Measurements from ENCODE around the gene CWC25. TPM values are rescaled to one million over a fixed set of nuclear protein-coding genes. Genes with fewer than 3 reads are reported as not detected.
A peak's percentile ranks its signal among the peaks of the same experiment; 100 is the strongest.

CWC25 gene
- total RNA-seq, 1 donor from 2014 or later: 12.4 TPM

DNA sequence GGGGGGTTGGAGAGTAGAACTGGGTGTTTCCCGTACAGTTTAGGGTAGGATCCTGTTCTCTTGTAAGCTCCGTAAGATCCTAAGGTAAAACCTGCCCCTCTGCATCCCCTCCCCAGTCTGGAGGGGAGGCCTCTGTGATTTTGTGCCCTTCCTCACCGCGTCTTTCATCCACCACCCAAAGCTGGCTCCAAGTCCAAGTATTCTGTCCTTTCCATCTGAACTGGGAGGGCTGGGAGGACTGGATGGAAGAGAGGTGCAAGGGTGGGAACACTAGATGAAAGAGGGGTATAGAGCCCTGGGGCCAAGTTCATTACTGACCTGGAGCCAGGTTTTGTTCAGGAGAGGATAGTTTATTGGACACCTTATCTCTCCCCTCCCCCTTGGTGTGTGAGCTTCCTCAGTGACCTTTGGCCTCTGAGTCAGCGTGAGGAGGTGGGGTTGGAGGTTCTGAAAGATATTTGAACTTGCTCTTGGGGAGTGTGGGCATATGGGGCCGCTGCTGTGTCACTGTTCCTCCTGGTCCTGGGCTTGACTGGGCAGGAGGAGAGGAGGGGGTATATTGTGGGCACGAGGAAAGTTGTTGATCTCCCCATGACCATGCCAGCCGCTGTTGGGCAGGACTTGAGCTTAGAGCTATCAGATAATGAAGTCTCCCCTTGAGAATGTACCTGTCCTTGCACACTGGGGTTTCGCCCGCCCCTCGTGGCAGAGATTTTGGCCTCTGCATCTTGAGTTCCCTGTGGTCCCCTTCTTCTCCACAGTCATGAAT lies 46.3 kb upstream of the CWC25 start:
- peaks cover 64% of the 10 kb centered on the region for H3K79me2 ChIP-seq (ENCODE audit: insufficient read depth, low read length)
- no peak overlapping the region for H2AFZ ChIP-seq (ENCODE audit: low read depth, low read length)

DNA sequence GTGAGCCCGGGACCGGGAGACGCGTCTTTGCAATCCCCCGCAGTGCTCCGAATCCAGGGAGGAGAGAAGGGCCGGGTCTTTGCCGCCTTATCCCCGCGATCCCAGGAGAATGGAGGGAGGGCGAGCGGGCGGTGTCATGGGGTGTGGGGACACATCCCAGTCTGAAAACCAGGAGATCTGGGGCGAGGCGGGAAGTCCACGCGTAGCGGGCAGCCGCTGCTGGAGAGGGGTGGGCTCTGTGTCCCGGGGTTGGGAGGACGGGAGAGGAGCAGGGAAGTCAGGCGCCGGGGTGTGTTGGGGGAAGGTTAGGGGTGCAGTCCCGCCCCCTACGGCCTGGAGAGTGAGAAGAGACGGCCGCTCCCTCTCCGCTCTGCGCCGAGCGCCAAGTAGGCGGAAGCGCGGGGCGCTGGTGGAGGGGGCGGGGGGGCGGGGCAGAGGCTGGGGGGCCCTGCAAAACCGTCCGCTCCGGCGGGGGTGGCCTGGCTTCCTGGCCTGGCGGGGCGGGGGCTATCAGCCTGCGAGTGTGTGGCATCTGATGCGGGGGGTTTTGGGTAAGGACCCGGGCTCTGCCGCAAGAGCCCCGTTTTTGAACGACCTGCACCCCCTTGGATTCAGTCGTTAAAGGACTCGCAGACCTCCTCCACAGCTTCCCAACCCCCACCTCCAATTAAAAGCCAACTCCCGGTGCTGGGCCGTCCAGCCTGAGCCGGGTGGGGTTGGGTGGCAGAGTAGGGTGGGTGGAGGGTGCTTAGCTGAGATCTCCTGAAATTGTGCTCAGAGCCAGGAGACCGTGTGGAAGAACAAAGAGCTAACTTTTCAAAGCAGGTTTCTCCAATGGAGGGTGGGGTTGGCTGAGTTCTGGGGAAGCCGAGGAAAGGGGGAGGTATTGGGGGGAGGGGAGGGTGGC lies 45.4 kb upstream of the CWC25 start:
- H4K20me1 ChIP-seq (ENCODE audit: insufficient read depth, low read length): peaks cover 49% of the 10 kb centered on the region
- Mint-ChIP-seq H3K27ac (ENCODE audit: unreplicated experiment) (peak overlapping the region; percentile 94), H3K4me3 (ENCODE audit: unreplicated experiment) (peak overlapping the region; percentile 97), H3K9me3 (ENCODE audit: unreplicated experiment) (no peaks in the 10 kb centered on the region), H3K4me1 (ENCODE audit: low read depth, unreplicated experiment) (peaks cover 30% of the 10 kb centered on the region), H3K27me3 (ENCODE audit: low read depth, unreplicated experiment) (no peaks in the 10 kb centered on the region), H3K36me3 (ENCODE audit: low read depth, unreplicated experiment) (peaks cover 9% of the 10 kb centered on the region)
- peaks cover 4% of the 10 kb centered on the region for H3K36me3 ChIP-seq (ENCODE audit: insufficient read depth, low read length)
- no peaks in the 10 kb centered on the region for H3K9me3 ChIP-seq (ENCODE audit: insufficient read depth, low read depth, low read length)
- TF ChIP-seq, protein P1, sequence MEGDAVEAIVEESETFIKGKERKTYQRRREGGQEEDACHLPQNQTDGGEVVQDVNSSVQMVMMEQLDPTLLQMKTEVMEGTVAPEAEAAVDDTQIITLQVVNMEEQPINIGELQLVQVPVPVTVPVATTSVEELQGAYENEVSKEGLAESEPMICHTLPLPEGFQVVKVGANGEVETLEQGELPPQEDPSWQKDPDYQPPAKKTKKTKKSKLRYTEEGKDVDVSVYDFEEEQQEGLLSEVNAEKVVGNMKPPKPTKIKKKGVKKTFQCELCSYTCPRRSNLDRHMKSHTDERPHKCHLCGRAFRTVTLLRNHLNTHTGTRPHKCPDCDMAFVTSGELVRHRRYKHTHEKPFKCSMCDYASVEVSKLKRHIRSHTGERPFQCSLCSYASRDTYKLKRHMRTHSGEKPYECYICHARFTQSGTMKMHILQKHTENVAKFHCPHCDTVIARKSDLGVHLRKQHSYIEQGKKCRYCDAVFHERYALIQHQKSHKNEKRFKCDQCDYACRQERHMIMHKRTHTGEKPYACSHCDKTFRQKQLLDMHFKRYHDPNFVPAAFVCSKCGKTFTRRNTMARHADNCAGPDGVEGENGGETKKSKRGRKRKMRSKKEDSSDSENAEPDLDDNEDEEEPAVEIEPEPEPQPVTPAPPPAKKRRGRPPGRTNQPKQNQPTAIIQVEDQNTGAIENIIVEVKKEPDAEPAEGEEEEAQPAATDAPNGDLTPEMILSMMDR (IDR thresholded peaks at IDR 0.05; ENCODE audit: insufficient read depth, low read depth, low read length): no peak
- TF ChIP-seq EZH2 (IDR thresholded peaks at IDR 0.05; ENCODE audit: insufficient read depth, low read length): no peak
- peak overlapping the region; percentile 12 for H2AFZ ChIP-seq (ENCODE audit: low read depth, low read length)
- H3K27ac ChIP-seq (ENCODE audit: low read depth, low read length): peak overlapping the region; percentile 79
- peaks cover 54% of the 10 kb centered on the region for H3K4me1 ChIP-seq (ENCODE audit: insufficient read depth, low read length)
- no peak for FAIRE-seq
- H3K4me3 ChIP-seq (ENCODE audit: insufficient read depth, low read depth, low read length): peak overlapping the region; percentile 88
- no peak for DNase-seq (ENCODE audit: low read depth)
- peaks cover 56% of the 10 kb centered on the region for H3K79me2 ChIP-seq (ENCODE audit: insufficient read depth, low read length)
- peak overlapping the region; percentile 95 for H3K9ac ChIP-seq (ENCODE audit: low read length)
- peak overlapping the region; percentile 87 for H3K4me2 ChIP-seq (ENCODE audit: low read length)
- H3K27me3 ChIP-seq (ENCODE audit: insufficient read depth, low read length): no peaks in the 10 kb centered on the region

More for the DNA sequence above, 46.3 kb upstream of the CWC25 start:
- H3K27me3 Mint-ChIP-seq (ENCODE audit: low read depth, unreplicated experiment): no peaks in the 10 kb centered on the region
- H3K9ac ChIP-seq (ENCODE audit: low read length): peak overlapping the region; percentile 95
- H4K20me1 ChIP-seq (ENCODE audit: insufficient read depth, low read length): peaks cover 56% of the 10 kb centered on the region
- peak overlapping the region; percentile 88 for H3K4me3 ChIP-seq (ENCODE audit: insufficient read depth, low read depth, low read length)
- peaks cover 59% of the 10 kb centered on the region for H3K4me1 ChIP-seq (ENCODE audit: insufficient read depth, low read length)
- peak overlapping the region; percentile 62 for H3K27ac ChIP-seq (ENCODE audit: low read depth, low read length)
- H3K36me3 ChIP-seq (ENCODE audit: insufficient read depth, low read length): peaks cover 4% of the 10 kb centered on the region
- no peak for TF ChIP-seq EZH2 (IDR thresholded peaks at IDR 0.05; ENCODE audit: insufficient read depth, low read length)
- TF ChIP-seq, protein P1 (IDR thresholded peaks at IDR 0.05; ENCODE audit: insufficient read depth, low read depth, low read length): no peak
- DNase-seq (ENCODE audit: low read depth) (peak; percentile 52), FAIRE-seq (peak; percentile 20)
- peaks cover 9% of the 10 kb centered on the region for H3K36me3 Mint-ChIP-seq (ENCODE audit: low read depth, unreplicated experiment)
- no peaks in the 10 kb centered on the region for H3K9me3 Mint-ChIP-seq (ENCODE audit: unreplicated experiment)
- peak overlapping the region; percentile 97 for H3K4me3 Mint-ChIP-seq (ENCODE audit: unreplicated experiment)
- peaks cover 31% of the 10 kb centered on the region for H3K4me1 Mint-ChIP-seq (ENCODE audit: low read depth, unreplicated experiment)
- no peaks in the 10 kb centered on the region for H3K9me3 ChIP-seq (ENCODE audit: insufficient read depth, low read depth, low read length)
- peak overlapping the region; percentile 87 for H3K4me2 ChIP-seq (ENCODE audit: low read length)
- H3K27ac Mint-ChIP-seq (ENCODE audit: unreplicated experiment): peak overlapping the region; percentile 90
- H3K27me3 ChIP-seq (ENCODE audit: insufficient read depth, low read length): no peaks in the 10 kb centered on the region

Measured in astrocyte (in vitro differentiated cells and primary cell).